CD14-positive monocyte (primary cell): ENCODE data around the gene USP17L21. TPM values are rescaled to one million over a fixed set of nuclear protein-coding genes. Genes with fewer than 3 reads are reported as not detected.
"Not testable (repeated sequence)": the region's sequence is repeated elsewhere in the genome, so short reads cannot be mapped to it uniquely, and the experiment has no call there.

Source experiments
- DNase-seq, 3 donors: peaks; one replicate each; pipeline ENCODE4 v3.0.0-alpha.2; 2011 to 2022
- H2AFZ ChIP-seq: 2 replicates; pipeline ENCODE4 v1.6.0; 2012; ENCODE audit warnings: mild to moderate bottlenecking, low read depth, low read length, inconsistent platforms; ENCODE audit not compliant: insufficient read depth, poor library complexity, severe bottlenecking
- H3K27ac ChIP-seq, 2 donors: 1 replicate in 1 of 2; 2 replicates in 1 of 2; pipeline ENCODE4 v1.5.1; 2012 to 2013; ENCODE audit warnings: low read length in 2 of 2, control low read depth in 1 of 2, inconsistent platforms in 1 of 2, low read depth in 1 of 2, mild to moderate bottlenecking in 1 of 2
- H3K27me3 ChIP-seq, 2 donors: one replicate each; pipeline versions ENCODE4 v1.6.0 to v1.6.1; 2011 to 2013; ENCODE audit warnings: low read length in 2 of 2; ENCODE audit not compliant: control insufficient read depth in 2 of 2, insufficient read depth in 2 of 2
- H3K36me3 ChIP-seq, 2 donors: replicated peaks in 1 of 2; 1 replicate in 1 of 2; 2 replicates in 1 of 2; pipeline versions ENCODE4 v1.5.1 to v1.6.1; 2012 to 2013; ENCODE audit warnings: low read length in 2 of 2, control low read depth in 1 of 2, inconsistent platforms in 1 of 2, mild to moderate bottlenecking in 1 of 2; ENCODE audit not compliant: insufficient read depth in 2 of 2, control insufficient read depth in 1 of 2
- H3K4me1 ChIP-seq, 2 donors: 1 replicate in 1 of 2; 2 replicates in 1 of 2; pipeline versions ENCODE4 v1.5.1 to v1.6.1; 2012 to 2013; ENCODE audit warnings: low read length in 2 of 2, control low read depth in 1 of 2, inconsistent platforms in 1 of 2, mild to moderate bottlenecking in 1 of 2, moderate library complexity in 1 of 2; ENCODE audit not compliant: insufficient read depth in 2 of 2, control insufficient read depth in 1 of 2
- H3K4me2 ChIP-seq: replicated peaks from 2 replicates; pipeline ENCODE3; 2012; ENCODE audit warnings: low read length, moderate library complexity, mild to moderate bottlenecking; ENCODE audit not compliant: poor library complexity, severe bottlenecking; ENCODE audit errors: extremely low read depth
- H3K4me3 ChIP-seq, 3 experiments: fragments of 200-600 bp in 1 of 3; sonication (generic) in 1 of 3; replicated peaks in 1 of 3; 1 replicate in 2 of 3; 2 replicates in 1 of 3; pipeline ENCODE4 v1.5.1; 2011 to 2013; ENCODE audit warnings: low read length in 3 of 3, mild to moderate bottlenecking in 3 of 3, control low read depth in 2 of 3, low read depth in 2 of 3, inconsistent platforms in 1 of 3, moderate library complexity in 1 of 3
- H3K79me2 ChIP-seq: 2 replicates; pipeline ENCODE4 v1.6.0; 2012; ENCODE audit warnings: mild to moderate bottlenecking, control low read depth, inconsistent platforms, low read length, moderate library complexity; ENCODE audit not compliant: insufficient read depth
- H3K9ac ChIP-seq: 2 replicates; pipeline ENCODE4 v1.6.0; 2017; ENCODE audit warnings: low read length, mild to moderate bottlenecking; ENCODE audit not compliant: insufficient read depth, poor library complexity, severe bottlenecking
- H3K9me3 ChIP-seq, 2 donors: replicated peaks in 1 of 2; 1 replicate in 1 of 2; 2 replicates in 1 of 2; pipeline versions ENCODE4 v1.5.1 to v1.6.1; 2012 to 2013; ENCODE audit warnings: low read length in 2 of 2, control low read depth in 1 of 2; ENCODE audit not compliant: control insufficient read depth in 1 of 2, insufficient read depth in 1 of 2
- H4K20me1 ChIP-seq: 2 replicates; pipeline ENCODE4 v1.6.0; 2012; ENCODE audit warnings: mild to moderate bottlenecking, low read length, control low read depth, moderate library complexity; ENCODE audit not compliant: insufficient read depth
- H3K27ac Mint-ChIP-seq, 7 donors: one replicate each; pipeline ENCODE4 v1.8.0; 2020; ENCODE audit warnings: mild to moderate bottlenecking in 7 of 7, mixed read lengths in 7 of 7, moderate library complexity in 6 of 7, inconsistent platforms in 2 of 7
- H3K27me3 Mint-ChIP-seq, 3 donors: one replicate each; pipeline ENCODE4 v1.8.0; 2021 to 2022; ENCODE audit warnings: low read depth in 3 of 3, mild to moderate bottlenecking in 3 of 3, mixed read lengths in 3 of 3, moderate library complexity in 3 of 3, inconsistent platforms in 1 of 3
- H3K36me3 Mint-ChIP-seq, 2 donors: one replicate each; pipeline ENCODE4 v1.8.0; 2020; ENCODE audit warnings: mixed read lengths in 2 of 2, inconsistent platforms in 1 of 2, mild to moderate bottlenecking in 1 of 2
- H3K4me1 Mint-ChIP-seq: one replicate; pipeline ENCODE4 v1.8.0; 2020; ENCODE audit warnings: mild to moderate bottlenecking, mixed read lengths
- H3K4me3 Mint-ChIP-seq, 2 donors: one replicate each; pipeline ENCODE4 v1.8.0; 2020; ENCODE audit warnings: mild to moderate bottlenecking in 2 of 2, mixed read lengths in 2 of 2, moderate library complexity in 1 of 2
- H3K9me3 Mint-ChIP-seq, 7 donors: one replicate each; pipeline ENCODE4 v1.8.0; 2020 to 2022; ENCODE audit warnings: mixed read lengths in 7 of 7, mild to moderate bottlenecking in 6 of 7, moderate library complexity in 6 of 7, inconsistent platforms in 2 of 7
- WGBS: methylation state at CpG from one replicate; pipeline ENCODE4 v1.1.5; 2013; ENCODE audit warnings: missing lambda C conversion rate; ENCODE audit not compliant: insufficient coverage; 5-methylcytosine and 5-hydroxymethylcytosine counted together
- intact Hi-C, 2 donors: fragments of 100-400 bp; cut with micrococcal nuclease; formaldehyde crosslinking; loops; one replicate each; pipeline versions ENCODE4 v1.15.0 to v1.15.1; 2023
- polyA minus RNA-seq: library from RNA; depleted of rRNA, polyadenylated mRNA; stranded (reverse); fragments of >200 nt; gene quantifications from 2 replicates; pipeline ENCODE4 v1.2.3, GENCODE V29; 2012
- polyA plus RNA-seq, 3 donors: library from polyadenylated mRNA; depleted of rRNA in 1 of 3; unstranded in 2 of 3; stranded (reverse) in 1 of 3; fragments of 300-500 nt in 2 of 3; fragments of >200 nt in 1 of 3; fragmentation: Illumina TruSeq in 2 of 3; gene quantifications; 1 replicate in 2 of 3; 2 replicates in 1 of 3; pipeline ENCODE4 v1.2.3, GENCODE V29; 2012 to 2021
- total RNA-seq, 12 experiments: library from RNA in 1 of 12; stranded (reverse) in 1 of 12; fragments of 120-200 nt in 1 of 12; gene quantifications; one replicate each; pipeline ENCODE4 v1.2.4 and lab custom pipeline; 2013 to 2026; ENCODE audit warnings: mixed read lengths in 6 of 12, inconsistent platforms in 1 of 12

Gene USP17L21, protein sequence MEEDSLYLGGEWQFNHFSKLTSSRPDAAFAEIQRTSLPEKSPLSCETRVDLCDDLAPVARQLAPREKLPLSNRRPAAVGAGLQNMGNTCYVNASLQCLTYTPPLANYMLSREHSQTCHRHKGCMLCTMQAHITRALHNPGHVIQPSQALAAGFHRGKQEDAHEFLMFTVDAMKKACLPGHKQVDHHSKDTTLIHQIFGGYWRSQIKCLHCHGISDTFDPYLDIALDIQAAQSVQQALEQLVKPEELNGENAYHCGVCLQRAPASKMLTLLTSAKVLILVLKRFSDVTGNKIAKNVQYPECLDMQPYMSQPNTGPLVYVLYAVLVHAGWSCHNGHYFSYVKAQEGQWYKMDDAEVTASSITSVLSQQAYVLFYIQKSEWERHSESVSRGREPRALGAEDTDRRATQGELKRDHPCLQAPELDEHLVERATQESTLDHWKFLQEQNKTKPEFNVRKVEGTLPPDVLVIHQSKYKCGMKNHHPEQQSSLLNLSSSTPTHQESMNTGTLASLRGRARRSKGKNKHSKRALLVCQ
- not detected for total RNA-seq (2013)
- polyA plus RNA-seq (not detected), polyA minus RNA-seq (not detected in 2 replicates), total RNA-seq (lab: John Stamatoyannopoulos, UW) (0 reads per million in 11 experiments)

DNA sequence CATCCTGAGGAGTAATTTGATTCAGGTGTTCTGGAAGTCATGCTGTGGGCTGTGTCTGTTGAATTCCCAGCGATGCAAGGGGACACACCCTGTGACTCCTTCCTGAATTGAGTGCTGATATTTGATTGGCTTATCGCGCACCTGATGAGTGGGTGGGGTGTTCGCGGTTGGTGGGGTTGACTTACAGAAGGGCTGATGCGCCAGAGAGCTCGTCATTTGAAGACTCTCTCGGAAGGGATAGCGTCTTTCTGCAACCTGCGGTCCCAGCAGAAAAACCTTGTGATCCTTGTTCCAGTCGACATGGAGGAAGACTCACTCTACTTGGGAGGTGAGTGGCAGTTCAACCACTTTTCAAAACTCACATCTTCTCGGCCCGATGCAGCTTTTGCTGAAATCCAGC, at the start of gene USP17L21:
Gene USP17L21 (plus strand): TSS at position 301 of the 400 bp plus-strand sequence. CDS start 0 bp downstream, at position 301.
- intact Hi-C loops, H3K36me3 ChIP-seq, H3K27ac ChIP-seq, H4K20me1 ChIP-seq, H3K9me3 ChIP-seq, H3K27me3 ChIP-seq, H3K27ac Mint-ChIP-seq, H3K79me2 ChIP-seq, H3K36me3 Mint-ChIP-seq, H3K4me3 ChIP-seq, H3K4me3 Mint-ChIP-seq, H3K27me3 Mint-ChIP-seq, H2AFZ ChIP-seq, H3K9me3 Mint-ChIP-seq, H3K4me1 Mint-ChIP-seq, H3K9ac ChIP-seq, H3K4me1 ChIP-seq, DNase-seq, H3K4me2 ChIP-seq: not testable (repeated sequence)
- no CpG with 5 or more reads among the region's 13 CpGs for WGBS

DNA sequence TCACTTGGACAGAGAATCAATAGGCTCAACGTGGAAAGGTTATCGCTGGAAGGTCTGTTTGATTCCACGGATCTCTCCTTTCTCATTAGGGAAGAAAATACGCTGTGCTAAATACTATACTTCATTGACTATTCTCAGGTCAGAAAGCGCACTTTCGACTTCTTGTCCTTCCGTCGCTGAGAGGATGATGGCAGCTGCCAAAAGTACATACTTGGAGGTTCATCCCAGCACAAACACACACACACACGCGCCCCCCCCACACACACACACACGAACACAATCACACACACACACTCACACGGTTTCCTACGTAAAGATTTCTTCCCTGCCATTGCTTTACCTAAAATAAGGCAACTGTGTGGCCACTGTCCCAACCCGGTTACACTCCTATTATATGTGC, 48.0 kb upstream of the USP17L21 start:
- WGBS: 93% methylated on average over 5 of the region's 14 CpGs
- H3K79me2 ChIP-seq, DNase-seq, H3K4me1 ChIP-seq, H3K27me3 ChIP-seq, H3K4me1 Mint-ChIP-seq, H3K4me2 ChIP-seq, H3K36me3 ChIP-seq, H3K4me3 Mint-ChIP-seq, H3K9me3 Mint-ChIP-seq, H2AFZ ChIP-seq, H3K27me3 Mint-ChIP-seq, H3K4me3 ChIP-seq, H3K27ac ChIP-seq, H3K27ac Mint-ChIP-seq, intact Hi-C loops, H3K9me3 ChIP-seq, H3K36me3 Mint-ChIP-seq, H3K9ac ChIP-seq, H4K20me1 ChIP-seq: not testable (repeated sequence)

DNA sequence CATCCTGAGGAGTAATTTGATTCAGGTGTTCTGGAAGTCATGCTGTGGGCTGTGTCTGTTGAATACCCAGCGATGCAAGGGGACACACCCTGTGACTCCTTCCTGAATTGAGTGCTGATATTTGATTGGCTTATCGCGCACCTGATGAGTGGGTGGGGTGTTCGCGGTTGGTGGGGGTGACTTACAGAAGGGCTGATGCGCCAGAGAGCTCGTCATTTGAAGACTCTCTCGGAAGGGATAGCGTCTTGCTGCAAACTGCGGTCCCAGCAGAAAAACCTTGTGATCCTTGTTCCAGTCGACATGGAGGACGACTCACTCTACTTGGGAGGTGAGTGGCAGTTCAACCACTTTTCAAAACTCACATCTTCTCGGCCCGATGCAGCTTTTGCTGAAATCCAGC, 47.6 kb upstream of the USP17L21 start, which contains the start of gene USP17L11:
Gene USP17L11 (plus strand): TSS at position 301 of the 400 bp plus-strand sequence. CDS start 0 bp downstream, at position 301.
- H3K27me3 ChIP-seq, H3K27ac Mint-ChIP-seq, H3K4me1 ChIP-seq, H3K9me3 Mint-ChIP-seq, H3K4me3 Mint-ChIP-seq, H3K27ac ChIP-seq, intact Hi-C loops, H3K36me3 Mint-ChIP-seq, H3K79me2 ChIP-seq, H3K36me3 ChIP-seq, H4K20me1 ChIP-seq, H3K9me3 ChIP-seq, H3K9ac ChIP-seq, DNase-seq, H3K4me3 ChIP-seq, H3K4me1 Mint-ChIP-seq, H3K27me3 Mint-ChIP-seq, H2AFZ ChIP-seq, H3K4me2 ChIP-seq: not testable (repeated sequence)
- WGBS: no CpG with 5 or more reads among the region's 14 CpGs

DNA sequence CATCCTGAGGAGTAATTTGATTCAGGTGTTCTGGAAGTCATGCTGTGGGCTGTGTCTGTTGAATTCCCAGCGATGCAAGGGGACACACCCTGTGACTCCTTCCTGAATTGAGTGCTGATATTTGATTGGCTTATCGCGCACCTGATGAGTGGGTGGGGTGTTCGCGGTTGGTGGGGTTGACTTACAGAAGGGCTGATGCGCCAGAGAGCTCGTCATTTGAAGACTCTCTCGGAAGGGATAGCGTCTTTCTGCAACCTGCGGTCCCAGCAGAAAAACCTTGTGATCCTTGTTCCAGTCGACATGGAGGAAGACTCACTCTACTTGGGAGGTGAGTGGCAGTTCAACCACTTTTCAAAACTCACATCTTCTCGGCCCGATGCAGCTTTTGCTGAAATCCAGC, 42.8 kb upstream of the USP17L21 start, which contains the start of gene USP17L12:
Gene USP17L12 (plus strand): TSS at position 301 of the 400 bp plus-strand sequence. CDS start 0 bp downstream, at position 301.
- H3K4me2 ChIP-seq, H3K79me2 ChIP-seq, H4K20me1 ChIP-seq, H3K27ac Mint-ChIP-seq, DNase-seq, intact Hi-C loops, H3K4me1 Mint-ChIP-seq, H3K4me3 ChIP-seq, H3K27me3 ChIP-seq, H3K9me3 Mint-ChIP-seq, H3K4me3 Mint-ChIP-seq, H3K27ac ChIP-seq, H3K9ac ChIP-seq, H3K4me1 ChIP-seq, H3K27me3 Mint-ChIP-seq, H2AFZ ChIP-seq, H3K36me3 ChIP-seq, H3K9me3 ChIP-seq, H3K36me3 Mint-ChIP-seq: not testable (repeated sequence)
- WGBS: no CpG with 5 or more reads among the region's 13 CpGs
